Fibroblast of gingiva (primary cell): ENCODE results near the gene SIRT5.

Experiments
- DNase-seq: peaks from one replicate; pipeline ENCODE4 v3.0.0-alpha.2; 2011; ENCODE audit warnings: low read depth

The SIRT5 gene

GRCh38 chr6:13553646-13554045 is 20.8 kb upstream of the SIRT5 start:
- no peak for DNase-seq

- DNase-seq = no peak
These were observed 19.5 kb upstream of the SIRT5 start for GRCh38 chr6:13554929-13555333.

- no peak for DNase-seq
These were observed 16.6 kb upstream of the SIRT5 start for GRCh38 chr6:13557841-13558240.

- DNase-seq = no peak
These were observed 15.7 kb upstream of the SIRT5 start for GRCh38 chr6:13558718-13559117.

GRCh38 chr6:13559251-13559650 is 15.2 kb upstream of the SIRT5 start:
- no peak for DNase-seq

- DNase-seq = no peak
These were observed 14.3 kb upstream of the SIRT5 start for GRCh38 chr6:13559968-13560650.

GRCh38 chr6:13560651-13561044 is 13.8 kb upstream of the SIRT5 start:
- no peak for DNase-seq

GRCh38 chr6:13561624-13562267 is 12.7 kb upstream of the SIRT5 start:
- DNase-seq = peak; percentile 40

GRCh38 chr6:13563009-13563408 is 11.4 kb upstream of the SIRT5 start:
- no peak for DNase-seq

GRCh38 chr6:13565921-13566320 is 8.5 kb upstream of the SIRT5 start:
- no peak for DNase-seq

GRCh38 chr6:13566500-13566899 is 7.9 kb upstream of the SIRT5 start:
- no peak for DNase-seq

GRCh38 chr6:13568970-13569369 is 5.4 kb upstream of the SIRT5 start:
- DNase-seq = no peak

- no peak for DNase-seq
These were observed 2.2 kb upstream of the SIRT5 start for GRCh38 chr6:13572240-13572639.

GRCh38 chr6:13572951-13573654 is 1.3 kb upstream of the SIRT5 start:
- DNase-seq = no peak

- DNase-seq = peak; percentile 14
These were observed 711 bp upstream of the SIRT5 start for GRCh38 chr6:13573669-13574110.

- DNase-seq = peak; percentile 90
These were observed 241 bp upstream of the SIRT5 start for GRCh38 chr6:13574149-13574570.

- no peak for DNase-seq
These were observed 975 bp downstream of the SIRT5 start for GRCh38 chr6:13575377-13575775.

- no peak for DNase-seq
These were observed 1.6 kb downstream of the SIRT5 start for GRCh38 chr6:13576017-13576416.

- DNase-seq = no peak
These were observed 3.5 kb downstream of the SIRT5 start for GRCh38 chr6:13577926-13578325.

- no peak for DNase-seq
These were observed 5.5 kb downstream of the SIRT5 start for GRCh38 chr6:13579911-13580310.

- no peak for DNase-seq
These were observed 7.4 kb downstream of the SIRT5 start for GRCh38 chr6:13581700-13582229.

- DNase-seq = no peak
These were observed 12.5 kb downstream of the SIRT5 start for GRCh38 chr6:13586603-13587542.
